Uterus (tissue), 4 donors: ENCODE data around the gene TNNC2. TPM values are rescaled to one million over a fixed set of nuclear protein-coding genes. Genes with fewer than 3 reads are reported as not detected.

Experiments
- DNase-seq, 2 donors: peaks; one replicate each; pipeline ENCODE4 v3.0.0-alpha.2; 2019 to 2020
- H3K27ac ChIP-seq, 2 donors: fragments of 200-600 bp; sonication (generic); 1 replicate in 1 of 2; 2 replicates in 1 of 2; pipeline ENCODE4 v1.5.1; 2016 to 2018
- H3K27me3 ChIP-seq, 2 donors: fragments of 200-600 bp; sonication (generic); one replicate each; pipeline ENCODE4 v1.5.1; 2018 to 2019; ENCODE audit warnings: control low read depth in 1 of 2
- H3K36me3 ChIP-seq, 2 donors: fragments of 200-600 bp; sonication (generic); one replicate each; pipeline ENCODE4 v1.5.1; 2019; ENCODE audit warnings: control low read depth in 1 of 2
- H3K4me1 ChIP-seq, 2 donors: fragments of 200-600 bp; sonication (generic); one replicate each; pipeline ENCODE4 v1.5.1; 2018 to 2019; ENCODE audit warnings: control low read depth in 1 of 2
- H3K4me3 ChIP-seq, 2 donors: fragments of 200-600 bp; sonication (generic); 1 replicate in 1 of 2; 2 replicates in 1 of 2; pipeline ENCODE4 v1.5.1; 2018 to 2019; ENCODE audit warnings: mild to moderate bottlenecking in 1 of 2
- H3K9me3 ChIP-seq, 2 donors: fragments of 200-600 bp; sonication (generic); one replicate each; pipeline ENCODE4 v1.5.1; 2019; ENCODE audit warnings: control low read depth in 1 of 2
- CTCF ChIP-seq, 4 experiments: fragments of 200-600 bp in 2 of 4; fragments of 450-650 bp in 2 of 4; sonication (generic) in 2 of 4; IDR thresholded peaks; one replicate each; pipeline ENCODE4 v1.5.1; 2016 to 2019; ENCODE audit warnings: antibody characterized with exemption in 4 of 4, mild to moderate bottlenecking in 2 of 4, moderate library complexity in 1 of 4
- POLR2A ChIP-seq, 2 donors: fragments of 450-650 bp; IDR thresholded peaks; one replicate each; pipeline ENCODE4 v1.6.1; 2016; ENCODE audit warnings: antibody characterized with exemption in 2 of 2, mild to moderate bottlenecking in 1 of 2, moderate library complexity in 1 of 2
- intact Hi-C: fragments of 100-400 bp; cut with DNase I; formaldehyde crosslinking; loops from one replicate; pipeline ENCODE4 v1.15.1; 2023; ENCODE audit warnings: low total_unique reads
- total RNA-seq, 4 donors: library from RNA; depleted of rRNA in 3 of 4; stranded (reverse); fragments of >200 nt in 3 of 4; gene quantifications; one replicate each; pipeline versions ENCODE4 v1.1.0 to v1.2.4, GENCODE V29; 2014 to 2023
- donor health status: DM: yes; HTN: yes; CAD: no.

Gene TNNC2
- total RNA-seq, 4 donors from 2014 or later: 0.59 to 1.3 TPM; not detected in 2

- Histone ChIP-seq H3K36me3 (no peaks in the 10 kb centered on the region), H3K9me3 (no peaks in the 10 kb centered on the region), H3K27ac (no peak overlapping the region), H3K4me1 (no peaks in the 10 kb centered on the region), H3K4me3 (no peak overlapping the region), H3K27me3 (no peaks in the 10 kb centered on the region)
- DNase-seq: no peak
- TF ChIP-seq POLR2A (IDR thresholded peaks at IDR 0.05): no peak
- no peak for TF ChIP-seq CTCF (IDR thresholded peaks at IDR 0.05)
- intact Hi-C loops: no loop called here
These were observed 40.7 kb upstream of the TNNC2 start for GRCh38 chr20:45867819-45868176.

- intact Hi-C loops: no loop called here
These were observed 40.2 kb upstream of the TNNC2 start for GRCh38 chr20:45867136-45867818.

GRCh38 chr20:45866454-45866853 lies 39.3 kb upstream of the TNNC2 start:
- no peak for DNase-seq
- no peak for TF ChIP-seq CTCF (IDR thresholded peaks at IDR 0.05)
- TF ChIP-seq POLR2A (IDR thresholded peaks at IDR 0.05): no peak
- H3K36me3 ChIP-seq: no peaks in the 10 kb centered on the region
- intact Hi-C loops: no loop called here
- H3K27me3 ChIP-seq: no peaks in the 10 kb centered on the region
- H3K4me3 ChIP-seq: no peak overlapping the region
- no peaks in the 10 kb centered on the region for H3K9me3 ChIP-seq
- no peak overlapping the region for H3K27ac ChIP-seq
- H3K4me1 ChIP-seq: no peaks in the 10 kb centered on the region

More at GRCh38 chr20:45867136-45867818, 40.2 kb upstream of the TNNC2 start:
- Histone ChIP-seq H3K9me3 (no peaks in the 10 kb centered on the region), H3K27ac (no peak overlapping the region), H3K36me3 (no peaks in the 10 kb centered on the region), H3K27me3 (no peaks in the 10 kb centered on the region), H3K4me3 (no peak overlapping the region), H3K4me1 (no peaks in the 10 kb centered on the region)
- DNase-seq: no peak
- no peak for TF ChIP-seq CTCF (IDR thresholded peaks at IDR 0.05)
- no peak for TF ChIP-seq POLR2A (IDR thresholded peaks at IDR 0.05)

GRCh38 chr20:45863543-45864470 lies 36.7 kb upstream of the TNNC2 start:
- no peak for TF ChIP-seq POLR2A (IDR thresholded peaks at IDR 0.05)
- Histone ChIP-seq H3K4me3 (no peak overlapping the region), H3K27me3 (no peaks in the 10 kb centered on the region), H3K9me3 (no peaks in the 10 kb centered on the region), H3K36me3 (no peaks in the 10 kb centered on the region), H3K4me1 (no peaks in the 10 kb centered on the region), H3K27ac (no peak overlapping the region)
- intact Hi-C loops: no loop called here
- DNase-seq: no peak

GRCh38 chr20:45861221-45862075 lies 34.3 kb upstream of the TNNC2 start:
- intact Hi-C loops: no loop called here
- TF ChIP-seq CTCF (IDR thresholded peaks at IDR 0.05) (no peak), POLR2A (IDR thresholded peaks at IDR 0.05) (no peak)
- no peak for DNase-seq
- H3K4me3 ChIP-seq: no peak overlapping the region
- H3K27me3 ChIP-seq: no peaks in the 10 kb centered on the region
- peaks cover 0 to 3% of the 10 kb centered on the region in 2 donors for H3K4me1 ChIP-seq
- H3K36me3 ChIP-seq: no peaks in the 10 kb centered on the region
- H3K27ac ChIP-seq: no peak overlapping the region
- H3K9me3 ChIP-seq: no peaks in the 10 kb centered on the region
